ENCODE data around the gene OTUD3.
A peak's percentile ranks its signal among the peaks of the same experiment; 100 is the strongest.

Gene OTUD3

GRCh38 chr1:19955534-19956170 lies 73.5 kb downstream of the OTUD3 start:
- no peak for DNase-seq

- DNase-seq, result no peak
Observed at GRCh38 chr1:19957779-19958178, 75.6 kb downstream of the OTUD3 start.

- peak; percentile 78 to 85 for DNase-seq
Observed at GRCh38 chr1:19960591-19960990, 78.4 kb downstream of the OTUD3 start.

All from NCI-H526 (cell line).